Activated naive CD8-positive, alpha-beta T cell (primary cell): ENCODE measurements around the gene CCDC30.
"Not testable (repeated sequence)": the region's sequence is repeated elsewhere in the genome, so short reads cannot be mapped to it uniquely, and the experiment has no call there.

Source experiments
- H3K27ac Mint-ChIP-seq: one replicate; pipeline ENCODE4 v1.8.0; 2021; ENCODE audit warnings: mixed read lengths
- H3K27me3 Mint-ChIP-seq: one replicate; pipeline ENCODE4 v1.8.0; 2021; ENCODE audit warnings: mixed read lengths
- H3K36me3 Mint-ChIP-seq: one replicate; pipeline ENCODE4 v1.8.0; 2021; ENCODE audit warnings: mixed read lengths
- H3K4me1 Mint-ChIP-seq: one replicate; pipeline ENCODE4 v1.8.0; 2021; ENCODE audit warnings: low read depth, mixed read lengths
- H3K4me3 Mint-ChIP-seq: one replicate; pipeline ENCODE4 v1.8.0; 2021; ENCODE audit warnings: mild to moderate bottlenecking, mixed read lengths
- H3K9me3 Mint-ChIP-seq: one replicate; pipeline ENCODE4 v1.8.0; 2021; ENCODE audit warnings: low read depth, mixed read lengths

Gene CCDC30

GRCh38 chr1:42679364-42679983 lies 216.4 kb downstream of the CCDC30 start:
- no peaks in the 10 kb centered on the region for H3K27me3 Mint-ChIP-seq
- H3K36me3 Mint-ChIP-seq = peaks cover 15% of the 10 kb centered on the region
- peaks cover 27% of the 10 kb centered on the region for H3K4me1 Mint-ChIP-seq
- no peak overlapping the region for H3K4me3 Mint-ChIP-seq
- no peak overlapping the region for H3K27ac Mint-ChIP-seq
- H3K9me3 Mint-ChIP-seq = no peaks in the 10 kb centered on the region

- H3K27ac Mint-ChIP-seq = no peak overlapping the region
- peaks cover 20% of the 10 kb centered on the region for H3K36me3 Mint-ChIP-seq
- peaks cover 33% of the 10 kb centered on the region for H3K4me1 Mint-ChIP-seq
- H3K27me3 Mint-ChIP-seq = no peaks in the 10 kb centered on the region
- no peaks in the 10 kb centered on the region for H3K9me3 Mint-ChIP-seq
- H3K4me3 Mint-ChIP-seq = peak overlapping the region; percentile 98
Observed at GRCh38 chr1:42680055-42680454, 217.0 kb downstream of the CCDC30 start.

GRCh38 chr1:42680921-42681683 lies 218.0 kb downstream of the CCDC30 start:
- H3K4me1 Mint-ChIP-seq = peaks cover 43% of the 10 kb centered on the region
- H3K36me3 Mint-ChIP-seq = peaks cover 22% of the 10 kb centered on the region
- H3K27me3 Mint-ChIP-seq = no peaks in the 10 kb centered on the region
- peak overlapping the region; percentile 99 for H3K27ac Mint-ChIP-seq
- H3K9me3 Mint-ChIP-seq = no peaks in the 10 kb centered on the region
- H3K4me3 Mint-ChIP-seq = peak overlapping the region; percentile 98

- no peaks in the 10 kb centered on the region for H3K27me3 Mint-ChIP-seq
- peak within 1 kb of the TSS; percentile 99 for H3K27ac Mint-ChIP-seq
- peak within 1 kb of the TSS; percentile 99 for H3K4me3 Mint-ChIP-seq
- no peaks in the 10 kb centered on the region for H3K9me3 Mint-ChIP-seq
- peaks cover 52% of the 10 kb centered on the region for H3K4me1 Mint-ChIP-seq
- H3K36me3 Mint-ChIP-seq = peaks cover 22% of the 10 kb centered on the region
Observed at GRCh38 chr1:42681741-42682483, 218.8 kb downstream of the CCDC30 start, which contains the start of gene YBX1. Gene YBX1, plus strand, starts transcription at chr1:42682418. Its CDS starts 148 bp downstream, at chr1:42682566.

GRCh38 chr1:42682484-42682738 lies 219.3 kb downstream of the CCDC30 start:
- H3K4me1 Mint-ChIP-seq = peaks cover 55% of the 10 kb centered on the region
- H3K27ac Mint-ChIP-seq = peak overlapping the region; percentile 99
- H3K27me3 Mint-ChIP-seq, H3K9me3 Mint-ChIP-seq: not testable (repeated sequence)
- peaks cover 22% of the 10 kb centered on the region for H3K36me3 Mint-ChIP-seq
- peak overlapping the region; percentile 98 for H3K4me3 Mint-ChIP-seq

- peaks cover 26% of the 10 kb centered on the region for H3K36me3 Mint-ChIP-seq
Observed at GRCh38 chr1:42682739-42683531, 219.8 kb downstream of the CCDC30 start.

GRCh38 chr1:42684139-42684538 lies 221.1 kb downstream of the CCDC30 start:
- Mint-ChIP-seq H3K27ac (peak overlapping the region; percentile 95), H3K36me3 (peaks cover 28% of the 10 kb centered on the region), H3K27me3 (no peaks in the 10 kb centered on the region), H3K4me1 (peaks cover 72% of the 10 kb centered on the region), H3K4me3 (peak overlapping the region; percentile 99), H3K9me3 (no peaks in the 10 kb centered on the region)

More at GRCh38 chr1:42682739-42683531, 219.8 kb downstream of the CCDC30 start:
- Mint-ChIP-seq H3K27ac (peak overlapping the region; percentile 95), H3K9me3 (no peaks in the 10 kb centered on the region), H3K27me3 (no peaks in the 10 kb centered on the region), H3K4me3 (peak overlapping the region; percentile 99), H3K4me1 (peaks cover 60% of the 10 kb centered on the region)

GRCh38 chr1:42686418-42686817 lies 223.3 kb downstream of the CCDC30 start:
- peak overlapping the region; percentile 99 for H3K4me3 Mint-ChIP-seq
- H3K27me3 Mint-ChIP-seq = no peaks in the 10 kb centered on the region
- H3K36me3 Mint-ChIP-seq = peaks cover 28% of the 10 kb centered on the region
- peak overlapping the region; percentile 61 for H3K27ac Mint-ChIP-seq
- no peaks in the 10 kb centered on the region for H3K9me3 Mint-ChIP-seq
- peaks cover 78% of the 10 kb centered on the region for H3K4me1 Mint-ChIP-seq

- Mint-ChIP-seq H3K4me1 (peaks cover 94% of the 10 kb centered on the region), H3K27me3 (no peaks in the 10 kb centered on the region), H3K27ac (peak overlapping the region; percentile 28), H3K9me3 (no peaks in the 10 kb centered on the region), H3K36me3 (peaks cover 14% of the 10 kb centered on the region), H3K4me3 (peak overlapping the region; percentile 70)
Observed at GRCh38 chr1:42689912-42690311, 226.8 kb downstream of the CCDC30 start.

GRCh38 chr1:42690477-42691156 lies 227.5 kb downstream of the CCDC30 start:
- H3K36me3 Mint-ChIP-seq = peaks cover 11% of the 10 kb centered on the region
- H3K4me1 Mint-ChIP-seq = peaks cover 94% of the 10 kb centered on the region
- peak overlapping the region; percentile 28 for H3K27ac Mint-ChIP-seq
- peak overlapping the region; percentile 70 for H3K4me3 Mint-ChIP-seq
- no peaks in the 10 kb centered on the region for H3K27me3 Mint-ChIP-seq
- H3K9me3 Mint-ChIP-seq = no peaks in the 10 kb centered on the region

- H3K4me3 Mint-ChIP-seq = peak overlapping the region; percentile 70
- peaks cover 94% of the 10 kb centered on the region for H3K4me1 Mint-ChIP-seq
- no peaks in the 10 kb centered on the region for H3K27me3 Mint-ChIP-seq
- peaks cover 13% of the 10 kb centered on the region for H3K36me3 Mint-ChIP-seq
- no peaks in the 10 kb centered on the region for H3K9me3 Mint-ChIP-seq
- H3K27ac Mint-ChIP-seq = peak overlapping the region; percentile 54
Observed at GRCh38 chr1:42691157-42691498, 228.0 kb downstream of the CCDC30 start.

- no peaks in the 10 kb centered on the region for H3K9me3 Mint-ChIP-seq
- H3K36me3 Mint-ChIP-seq = peaks cover 13% of the 10 kb centered on the region
- H3K27ac Mint-ChIP-seq = peak overlapping the region; percentile 72
- no peaks in the 10 kb centered on the region for H3K27me3 Mint-ChIP-seq
- H3K4me3 Mint-ChIP-seq = peak overlapping the region; percentile 63
- H3K4me1 Mint-ChIP-seq = peaks cover 86% of the 10 kb centered on the region
Observed at GRCh38 chr1:42692461-42692860, 229.4 kb downstream of the CCDC30 start.

- peak overlapping the region; percentile 63 for H3K4me3 Mint-ChIP-seq
- no peaks in the 10 kb centered on the region for H3K27me3 Mint-ChIP-seq
- H3K36me3 Mint-ChIP-seq = peaks cover 9% of the 10 kb centered on the region
- peak overlapping the region; percentile 72 for H3K27ac Mint-ChIP-seq
- no peaks in the 10 kb centered on the region for H3K9me3 Mint-ChIP-seq
- H3K4me1 Mint-ChIP-seq = peaks cover 82% of the 10 kb centered on the region
Observed at GRCh38 chr1:42692911-42693310, 229.8 kb downstream of the CCDC30 start.

- Mint-ChIP-seq H3K4me1 (peaks cover 38% of the 10 kb centered on the region), H3K4me3 (no peak overlapping the region), H3K27me3 (no peaks in the 10 kb centered on the region), H3K36me3 (peaks cover 16% of the 10 kb centered on the region), H3K27ac (peak overlapping the region; percentile 28), H3K9me3 (no peaks in the 10 kb centered on the region)
Observed at GRCh38 chr1:42698081-42698813, 235.2 kb downstream of the CCDC30 start.
